ENCODE measurements around the gene DCST2.

GRCh38 chr1:155018617-155019348 is 14.8 kb downstream of the DCST2 start:
- TF ChIP-seq CTCF (IDR thresholded peaks at IDR 0.05 in 4 of 5, conservative IDR thresholded peaks at IDR 0.05 in 1 of 5) (no peak), POLR2A (IDR thresholded peaks at IDR 0.05) (no peak)
